ENCODE measurements around the gene NAXD.

The NAXD gene

DNA sequence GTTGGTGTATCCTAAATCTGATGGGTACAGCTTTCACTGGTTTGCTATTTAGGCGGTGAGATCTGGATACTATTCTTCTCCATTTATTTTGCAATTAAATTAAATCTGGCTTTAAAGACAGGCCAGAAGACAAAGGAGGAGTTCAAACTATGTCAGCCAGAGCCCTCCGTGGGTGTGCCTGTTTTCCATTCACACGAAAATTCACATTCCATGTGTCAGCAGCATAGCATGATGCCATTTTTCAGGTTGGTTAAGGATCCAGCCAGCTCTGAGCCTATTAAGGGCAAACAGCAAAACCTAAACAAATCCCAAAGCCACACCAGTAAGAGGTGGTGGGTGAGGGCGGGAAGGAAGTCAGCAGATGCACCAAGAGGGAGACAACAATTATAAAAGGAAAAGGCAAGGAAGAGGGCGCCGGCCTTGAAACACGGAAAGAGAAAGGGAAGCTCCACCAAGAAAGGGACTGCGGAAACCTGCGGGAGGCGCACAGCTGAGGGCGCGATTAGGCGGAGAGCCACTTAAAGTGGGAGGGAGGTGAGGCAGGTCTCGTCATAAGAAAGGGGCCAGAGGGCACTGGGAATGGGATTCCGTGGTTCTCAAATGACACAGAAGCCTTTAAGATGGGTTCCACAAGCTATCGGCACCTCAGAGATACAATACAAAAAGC, 47.6 kb downstream of the NAXD start:
- DNase-seq (ENCODE audit: low read depth) = no peak
- no peak for TF ChIP-seq CTCF (IDR thresholded peaks at IDR 0.05; ENCODE audit: control insufficient read depth, insufficient read depth, low read depth, low read length, missing control alignments)
- no peak overlapping the region for H3K4me3 ChIP-seq (ENCODE audit: control insufficient read depth, low read depth, low read length)

DNA sequence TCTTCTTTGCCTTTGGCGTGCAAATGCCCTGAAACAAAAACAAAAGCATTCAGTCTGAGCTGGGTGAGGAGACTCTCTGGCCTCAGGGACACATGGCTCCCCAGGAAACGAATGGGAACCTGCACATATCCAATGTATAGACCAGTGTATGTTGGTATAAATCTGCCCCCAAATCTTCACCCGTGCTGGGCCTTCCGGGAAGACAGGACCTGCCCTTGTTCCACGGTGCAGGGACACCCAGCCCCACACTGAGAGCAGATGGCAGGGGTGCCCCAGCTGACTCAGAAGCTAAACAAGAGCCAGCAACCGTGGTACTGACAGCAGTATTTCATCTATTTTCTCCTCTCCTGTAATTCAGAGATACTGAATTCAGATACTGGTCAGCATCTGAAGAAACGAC, 48.1 kb downstream of the NAXD start:
- no peak for DNase-seq (ENCODE audit: low read depth)
- no peak for TF ChIP-seq CTCF (IDR thresholded peaks at IDR 0.05; ENCODE audit: control insufficient read depth, insufficient read depth, low read depth, low read length, missing control alignments)
- H3K4me3 ChIP-seq (ENCODE audit: control insufficient read depth, low read depth, low read length) = no peak overlapping the region

GRCh38 chr13:110664041-110664440, 48.7 kb downstream of the NAXD start:
- no peak for TF ChIP-seq CTCF (IDR thresholded peaks at IDR 0.05; ENCODE audit: control insufficient read depth, insufficient read depth, low read depth, low read length, missing control alignments)
- H3K4me3 ChIP-seq (ENCODE audit: control insufficient read depth, low read depth, low read length) = no peak overlapping the region
- no peak for DNase-seq (ENCODE audit: low read depth)

- TF ChIP-seq CTCF (IDR thresholded peaks at IDR 0.05; ENCODE audit: control insufficient read depth, insufficient read depth, low read depth, low read length, missing control alignments) = no peak
- H3K4me3 ChIP-seq (ENCODE audit: control insufficient read depth, low read depth, low read length) = no peak overlapping the region
- no peak for DNase-seq (ENCODE audit: low read depth)
These were observed 49.3 kb downstream of the NAXD start for GRCh38 chr13:110664673-110665072.

- DNase-seq (ENCODE audit: low read depth) = no peak
- H3K4me3 ChIP-seq (ENCODE audit: control insufficient read depth, low read depth, low read length) = no peak overlapping the region
- no peak for TF ChIP-seq CTCF (IDR thresholded peaks at IDR 0.05; ENCODE audit: control insufficient read depth, insufficient read depth, low read depth, low read length, missing control alignments)
These were observed 50.3 kb downstream of the NAXD start for GRCh38 chr13:110665491-110666254.

DNA sequence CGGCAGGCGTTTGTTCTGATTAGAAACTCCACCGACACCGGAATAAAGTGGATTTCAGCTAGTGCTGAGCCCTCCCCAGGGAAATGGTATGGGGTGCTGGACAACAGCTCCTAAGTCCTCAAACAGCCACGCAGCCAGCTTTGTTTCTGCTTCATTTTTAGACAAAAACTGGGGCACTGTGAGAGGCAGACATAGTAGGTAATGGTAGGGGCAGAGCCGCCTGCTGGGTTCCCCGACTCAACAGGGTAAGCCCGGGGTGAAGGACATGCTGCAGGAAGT, 50.8 kb downstream of the NAXD start:
- no peak for DNase-seq (ENCODE audit: low read depth)
- no peak for TF ChIP-seq CTCF (IDR thresholded peaks at IDR 0.05; ENCODE audit: control insufficient read depth, insufficient read depth, low read depth, low read length, missing control alignments)
- no peak overlapping the region for H3K4me3 ChIP-seq (ENCODE audit: control insufficient read depth, low read depth, low read length)
